UCSD-AML1 (cell line): ENCODE measurements around the gene CHD6.

Experiments
- DNase-seq: peaks from one replicate; lab custom pipeline; 2025; ENCODE audit not compliant: unreplicated experiment; lab: John Stamatoyannopoulos, UW

The CHD6 gene

DNA sequence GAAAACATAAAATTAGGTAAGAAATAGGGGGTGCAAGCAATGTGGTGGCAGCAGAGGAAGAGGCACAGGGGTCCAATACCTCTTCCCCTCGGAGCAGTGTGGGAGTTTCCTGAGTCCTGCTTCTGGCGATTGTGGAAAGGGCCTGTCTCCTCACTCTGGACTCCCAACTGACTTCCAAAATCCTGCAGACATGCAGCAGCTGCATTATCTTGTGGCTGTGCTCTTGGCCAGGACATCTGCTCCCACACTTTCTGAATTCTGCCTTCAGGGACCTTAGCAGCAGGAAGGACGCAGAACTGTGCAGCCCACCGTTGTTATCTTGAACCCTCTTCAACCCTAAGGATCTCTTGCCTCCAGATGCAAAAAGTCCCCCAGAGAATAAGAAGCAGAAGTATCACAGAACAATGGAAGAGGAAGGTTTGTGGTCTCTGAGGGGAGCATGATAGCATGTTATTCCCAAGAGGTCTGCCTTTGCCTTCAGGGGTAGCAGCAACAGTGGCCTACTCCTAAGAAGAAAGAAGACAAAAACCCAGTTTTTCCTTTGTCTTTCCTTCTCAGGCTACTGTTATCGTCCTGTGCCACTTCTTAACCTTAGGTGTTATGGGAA, 149.1 kb downstream of the CHD6 start:
- no peak for DNase-seq

GRCh38 chr20:41467690-41468089, 150.5 kb downstream of the CHD6 start:
- no peak for DNase-seq

- no peak for DNase-seq
Observed at GRCh38 chr20:41467220-41467619, 151.0 kb downstream of the CHD6 start.

GRCh38 chr20:41463567-41463966, 154.6 kb downstream of the CHD6 start:
- no peak for DNase-seq

DNA sequence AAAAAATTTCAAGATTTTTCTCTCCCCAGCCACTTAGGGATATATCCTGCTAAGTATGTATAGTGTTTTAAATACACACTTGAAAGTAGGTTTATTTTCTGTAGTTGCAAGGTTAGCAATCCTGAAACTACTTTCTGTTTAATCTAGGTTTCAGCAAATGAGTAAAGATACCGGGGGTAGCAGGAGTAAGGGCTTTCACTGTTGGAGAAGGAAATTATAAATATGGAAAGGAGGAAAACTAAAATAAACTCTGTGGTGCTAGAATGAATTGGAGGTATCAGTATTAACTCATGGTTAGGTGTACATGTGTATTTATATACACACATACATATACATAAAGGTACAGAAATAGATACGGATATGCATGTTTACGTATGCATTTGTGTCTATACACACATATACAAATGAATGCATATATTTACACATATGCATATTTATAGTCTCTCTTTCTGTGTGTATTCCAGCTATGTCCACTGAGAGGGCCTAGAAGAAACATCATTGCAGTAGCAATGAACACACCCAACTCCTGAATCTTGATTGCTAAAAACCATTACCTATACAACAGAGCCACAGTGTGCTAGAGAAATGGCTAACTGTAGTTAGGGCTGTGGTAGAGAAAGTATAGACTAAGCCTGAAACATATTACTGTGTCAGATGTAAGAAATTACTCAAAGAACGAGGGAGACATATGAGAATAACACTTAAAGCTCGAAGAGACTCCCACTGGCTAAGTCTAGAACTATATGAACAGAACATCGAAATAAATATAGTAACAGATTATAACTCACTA, 155.6 kb downstream of the CHD6 start:
- no peak for DNase-seq

DNA sequence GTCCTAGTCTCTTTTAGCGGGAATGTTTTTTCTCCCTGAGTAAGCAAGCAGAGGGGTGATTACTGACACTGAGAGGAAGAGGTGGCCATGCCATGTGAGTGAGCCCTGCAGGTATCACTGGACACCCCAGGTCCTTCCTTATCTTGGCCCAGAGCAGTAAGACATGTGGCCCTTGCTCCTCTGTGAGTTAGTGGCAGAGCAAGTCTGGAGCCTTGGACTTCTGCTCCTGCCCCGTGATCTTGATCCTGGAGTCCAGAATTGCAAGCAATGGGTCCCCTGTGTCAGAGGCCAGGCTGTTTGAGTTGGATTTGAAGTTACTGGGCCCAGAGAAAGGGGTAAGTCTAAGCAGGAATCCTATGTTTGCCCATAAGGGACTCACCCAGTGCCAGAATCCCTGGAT, 159.4 kb downstream of the CHD6 start:
- no peak for DNase-seq

DNA sequence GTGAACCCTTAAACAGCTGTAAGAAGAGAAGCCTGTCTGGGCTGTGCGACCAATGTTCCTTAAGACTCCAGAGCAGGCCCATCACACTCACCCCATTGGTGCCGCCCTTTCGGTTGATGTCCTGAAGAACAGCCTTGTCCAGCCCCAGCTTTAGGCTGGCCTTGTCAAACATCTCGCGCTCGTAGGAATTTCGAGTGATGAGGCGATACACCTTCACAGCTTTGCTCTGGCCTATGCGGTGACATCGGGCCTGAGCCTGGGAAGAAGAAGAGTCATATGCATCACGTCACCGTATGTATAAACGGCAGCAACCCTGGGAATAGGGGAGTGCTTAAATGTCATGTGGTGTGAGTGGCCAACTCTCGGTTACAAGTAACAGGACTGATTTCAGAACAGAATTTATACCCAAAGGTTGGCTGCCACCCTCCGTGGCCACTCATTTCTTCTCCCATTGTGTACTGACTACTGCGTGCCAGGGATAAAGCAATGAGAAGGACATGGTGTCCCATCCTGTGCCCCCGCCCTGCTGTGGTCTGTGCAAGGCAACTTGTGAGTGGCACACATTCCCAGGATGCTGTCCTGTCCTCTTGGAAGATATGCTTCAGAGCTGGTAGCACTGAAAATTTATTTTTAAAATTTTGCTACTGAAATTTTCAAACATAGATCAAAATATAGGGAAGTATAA, 160.9 kb downstream of the CHD6 start:
- no peak for DNase-seq

GRCh38 chr20:41456351-41456750, 161.8 kb downstream of the CHD6 start:
- no peak for DNase-seq

- DNase-seq: no peak
Observed at GRCh38 chr20:41454250-41454649, 163.9 kb downstream of the CHD6 start.

- no peak for DNase-seq
Observed at GRCh38 chr20:41453010-41453950, 164.9 kb downstream of the CHD6 start.

DNA sequence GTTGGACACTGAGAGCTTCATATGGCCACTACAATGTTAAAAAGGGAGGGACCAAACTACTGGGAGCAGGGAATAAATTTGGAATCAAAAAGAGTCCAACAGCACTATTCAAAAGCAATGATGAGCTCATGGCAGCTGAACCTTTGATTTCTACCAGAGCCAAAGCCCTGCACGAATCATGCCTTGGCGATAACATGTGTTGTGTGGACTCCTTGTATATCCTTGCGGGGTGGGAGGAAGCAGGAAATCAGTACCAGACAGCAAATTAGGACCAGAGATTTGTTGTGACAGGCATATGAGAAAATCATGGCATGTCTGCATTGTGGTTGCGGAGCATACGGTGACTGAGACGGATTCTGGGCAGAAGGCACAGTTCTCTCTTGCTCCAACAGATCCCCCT, 166.0 kb downstream of the CHD6 start:
- no peak for DNase-seq

- no peak for DNase-seq
Observed at GRCh38 chr20:41447006-41447405, 171.2 kb downstream of the CHD6 start.

- no peak for DNase-seq
Observed at GRCh38 chr20:41446456-41446855, 171.7 kb downstream of the CHD6 start.

DNA sequence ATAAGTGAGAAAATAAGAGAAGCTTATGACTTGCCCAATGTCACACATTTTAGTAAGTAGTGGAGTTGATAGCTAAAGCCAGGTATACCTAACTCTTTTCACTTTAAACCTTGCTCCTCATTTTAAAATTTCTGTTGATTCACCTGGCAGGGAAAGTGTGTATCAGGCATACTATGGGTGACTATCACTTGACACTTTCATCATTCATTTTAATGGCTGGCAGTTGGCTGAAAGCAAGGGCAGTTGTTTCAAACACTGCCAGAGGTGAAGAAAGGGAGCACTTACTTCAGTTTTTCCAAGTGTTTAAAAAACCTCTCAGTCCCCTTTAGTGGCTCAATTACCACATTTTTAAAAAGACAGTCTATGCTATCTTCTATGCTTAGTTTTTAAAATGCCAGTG, 173.4 kb downstream of the CHD6 start:
- no peak for DNase-seq

DNA sequence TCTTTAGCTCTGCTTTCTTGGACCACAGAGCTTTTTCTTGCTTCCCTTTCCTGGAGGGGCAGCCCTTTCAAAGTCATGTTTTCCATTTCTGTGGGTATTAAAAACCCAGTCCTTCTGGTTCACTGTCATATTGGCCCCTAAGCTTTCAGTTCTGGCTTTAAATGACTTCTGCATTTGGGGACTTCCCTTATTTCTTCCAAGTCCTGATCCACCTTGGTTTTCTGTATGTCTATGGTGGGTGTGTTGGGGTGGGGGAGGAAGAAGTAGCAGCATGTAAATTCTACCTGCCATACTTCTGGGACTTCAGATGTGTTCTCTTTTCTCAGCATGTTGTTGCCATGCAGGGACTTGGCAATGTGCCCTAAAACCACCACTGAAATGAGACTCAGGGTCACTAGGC, 174.5 kb downstream of the CHD6 start:
- no peak for DNase-seq

GRCh38 chr20:41440882-41441281, 177.3 kb downstream of the CHD6 start:
- DNase-seq: no peak

GRCh38 chr20:41437836-41438235, 180.3 kb downstream of the CHD6 start:
- DNase-seq: no peak

GRCh38 chr20:41436679-41437078, 181.5 kb downstream of the CHD6 start:
- no peak for DNase-seq

DNA sequence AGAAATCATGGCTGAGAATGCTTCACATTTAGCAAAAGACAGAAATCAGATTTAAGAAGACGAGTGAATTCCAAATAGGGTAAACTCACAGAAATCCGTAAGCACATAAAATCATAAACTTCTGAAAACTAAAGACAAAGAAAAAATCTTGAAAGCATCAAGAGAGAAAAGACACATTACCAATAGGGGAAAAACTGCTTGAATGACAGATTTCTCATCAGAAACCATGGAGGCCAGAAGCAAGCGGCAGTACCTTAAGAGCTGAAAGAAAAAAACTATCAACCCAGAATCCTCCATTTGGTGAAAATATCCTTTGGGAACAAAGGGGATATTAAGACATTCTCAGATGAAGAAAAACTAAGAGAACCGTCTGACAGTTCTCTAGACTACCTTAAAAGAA, 185.0 kb downstream of the CHD6 start:
- DNase-seq: no peak

- no peak for DNase-seq
Observed at GRCh38 chr20:41432746-41433145, 185.4 kb downstream of the CHD6 start.

DNA sequence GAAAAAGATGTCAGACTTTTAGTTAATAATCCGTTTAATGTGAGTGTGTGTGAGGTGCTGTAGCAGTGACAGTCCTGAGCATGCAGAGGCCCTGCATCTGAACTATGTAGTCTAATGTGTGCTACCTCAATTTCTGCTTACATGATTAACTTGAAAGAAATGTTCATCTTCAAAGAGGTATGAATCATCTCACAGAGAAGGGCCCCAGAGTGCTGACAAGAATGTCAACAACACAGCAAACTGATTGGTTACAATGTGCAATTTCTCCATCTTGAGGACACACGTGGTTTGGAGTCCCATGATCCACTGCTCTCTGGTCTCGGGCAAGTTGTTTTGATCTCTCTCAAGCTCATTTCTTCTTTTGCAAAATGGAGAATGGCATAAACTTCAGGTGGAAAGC, 189.9 kb downstream of the CHD6 start:
- no peak for DNase-seq
